ENCODE data around the gene DNM3. TPM values are rescaled to one million over a fixed set of nuclear protein-coding genes. Genes with fewer than 3 reads are reported as not detected.
A peak's percentile ranks its signal among the peaks of the same experiment; 100 is the strongest.

DNM3 gene
- total and polyA plus RNA-seq, 10 of the 15 experiments (the other 5 are each of a cell fraction or from before 2014, with no cell fraction given) = 0.03 to 1.5 (median 0.08) TPM; not detected in 3

DNA sequence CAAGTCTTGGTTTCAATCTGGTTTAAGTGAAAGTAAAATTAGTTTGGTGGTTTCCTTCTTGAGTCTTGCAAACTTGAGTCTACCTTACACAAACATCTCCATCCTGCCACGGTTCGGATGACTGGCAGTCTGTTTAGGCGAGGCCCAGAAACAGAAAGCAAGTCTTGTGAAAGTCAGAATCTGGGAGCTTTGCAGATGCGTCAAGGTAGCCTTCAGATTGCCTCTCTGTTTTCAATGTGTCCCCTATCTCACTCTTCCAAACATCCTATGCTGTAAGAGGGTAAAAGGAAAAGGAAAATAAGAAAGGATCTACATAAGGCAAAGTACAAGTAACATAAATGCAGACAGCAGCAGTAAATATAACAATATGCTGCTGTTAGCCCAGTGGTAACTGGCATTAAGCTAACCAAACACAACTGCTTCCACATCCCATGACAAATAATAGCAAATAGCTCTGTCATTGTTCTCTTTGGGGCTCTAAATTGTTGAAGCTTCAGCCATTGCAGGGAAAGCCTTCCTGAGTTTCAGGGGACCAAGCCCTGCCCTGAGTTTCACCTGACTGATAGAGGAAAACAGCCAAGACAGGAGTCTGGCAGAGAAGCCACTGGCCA lies 552.9 kb downstream of the DNM3 start (continued):
- no peak for TF ChIP-seq MYB (IDR thresholded peaks at IDR 0.05; ENCODE audit: borderline replicate concordance, low read depth, low read length)
- no peak for TF ChIP-seq BMI1 (IDR thresholded peaks at IDR 0.05; ENCODE audit: borderline replicate concordance)
- no peak for TF ChIP-seq KAT2A (conservative IDR thresholded peaks at IDR 0.05; ENCODE audit: control insufficient read depth, low read depth, low read length)
- TF ChIP-seq, protein P1, sequence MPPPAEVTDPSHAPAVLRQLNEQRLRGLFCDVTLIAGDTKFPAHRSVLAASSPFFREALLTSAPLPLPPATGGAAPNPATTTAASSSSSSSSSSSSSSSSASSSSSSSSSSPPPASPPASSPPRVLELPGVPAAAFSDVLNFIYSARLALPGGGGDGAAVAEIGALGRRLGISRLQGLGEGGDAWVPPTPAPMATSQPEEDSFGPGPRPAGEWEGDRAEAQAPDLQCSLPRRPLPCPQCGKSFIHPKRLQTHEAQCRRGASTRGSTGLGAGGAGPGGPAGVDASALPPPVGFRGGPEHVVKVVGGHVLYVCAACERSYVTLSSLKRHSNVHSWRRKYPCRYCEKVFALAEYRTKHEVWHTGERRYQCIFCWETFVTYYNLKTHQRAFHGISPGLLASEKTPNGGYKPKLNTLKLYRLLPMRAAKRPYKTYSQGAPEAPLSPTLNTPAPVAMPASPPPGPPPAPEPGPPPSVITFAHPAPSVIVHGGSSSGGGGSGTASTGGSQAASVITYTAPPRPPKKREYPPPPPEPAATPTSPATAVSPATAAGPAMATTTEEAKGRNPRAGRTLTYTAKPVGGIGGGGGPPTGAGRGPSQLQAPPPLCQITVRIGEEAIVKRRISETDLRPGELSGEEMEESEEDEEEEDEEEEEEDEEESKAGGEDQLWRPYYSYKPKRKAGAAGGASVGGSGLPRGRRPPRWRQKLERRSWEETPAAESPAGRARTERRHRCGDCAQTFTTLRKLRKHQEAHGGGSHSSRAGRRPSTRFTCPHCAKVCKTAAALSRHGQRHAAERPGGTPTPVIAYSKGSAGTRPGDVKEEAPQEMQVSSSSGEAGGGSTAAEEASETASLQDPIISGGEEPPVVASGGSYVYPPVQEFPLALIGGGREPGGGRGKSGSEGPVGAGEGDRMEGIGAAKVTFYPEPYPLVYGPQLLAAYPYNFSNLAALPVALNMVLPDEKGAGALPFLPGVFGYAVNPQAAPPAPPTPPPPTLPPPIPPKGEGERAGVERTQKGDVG (CRISPR knock-in tag; IDR thresholded peaks at IDR 0.05) = 0 out of 2 replicates have a peak, but pooled peaks have one; percentile 61
- TF ChIP-seq SMC3 (IDR thresholded peaks at IDR 0.05; ENCODE audit: borderline replicate concordance, low read length) = no peak
- TF ChIP-seq SUZ12 (IDR thresholded peaks at IDR 0.05; ENCODE audit: unreplicated experiment) = no peak
- no peak for TF ChIP-seq CHD2 (IDR thresholded peaks at IDR 0.05; ENCODE audit: borderline replicate concordance, low read depth, low read length)
- 0 out of 2 replicates have a peak, but pooled peaks have one; percentile 32 for TF ChIP-seq RCOR1 (conservative IDR thresholded peaks at IDR 0.05; ENCODE audit: low read depth, low read length)
- no peak for TF ChIP-seq BACH1 (IDR thresholded peaks at IDR 0.05; ENCODE audit: borderline replicate concordance)
- TF ChIP-seq NFYB (IDR thresholded peaks at IDR 0.05; ENCODE audit: insufficient read depth, low read depth, low read length) = no peak
- no peak for TF ChIP-seq FOXM1 (IDR thresholded peaks at IDR 0.05; ENCODE audit: low read depth, low read length)
- TF ChIP-seq ESRRA (IDR thresholded peaks at IDR 0.05; ENCODE audit: low read length) = no peak
- TF ChIP-seq BHLHE40 (IDR thresholded peaks at IDR 0.05; ENCODE audit: borderline replicate concordance in 1 of 2, low read depth in 2 of 2, low read length in 1 of 2) = peak in 1 of 2 experiments; percentile 12; a peak in 1 of 4 replicates
- TF ChIP-seq, protein P2, sequence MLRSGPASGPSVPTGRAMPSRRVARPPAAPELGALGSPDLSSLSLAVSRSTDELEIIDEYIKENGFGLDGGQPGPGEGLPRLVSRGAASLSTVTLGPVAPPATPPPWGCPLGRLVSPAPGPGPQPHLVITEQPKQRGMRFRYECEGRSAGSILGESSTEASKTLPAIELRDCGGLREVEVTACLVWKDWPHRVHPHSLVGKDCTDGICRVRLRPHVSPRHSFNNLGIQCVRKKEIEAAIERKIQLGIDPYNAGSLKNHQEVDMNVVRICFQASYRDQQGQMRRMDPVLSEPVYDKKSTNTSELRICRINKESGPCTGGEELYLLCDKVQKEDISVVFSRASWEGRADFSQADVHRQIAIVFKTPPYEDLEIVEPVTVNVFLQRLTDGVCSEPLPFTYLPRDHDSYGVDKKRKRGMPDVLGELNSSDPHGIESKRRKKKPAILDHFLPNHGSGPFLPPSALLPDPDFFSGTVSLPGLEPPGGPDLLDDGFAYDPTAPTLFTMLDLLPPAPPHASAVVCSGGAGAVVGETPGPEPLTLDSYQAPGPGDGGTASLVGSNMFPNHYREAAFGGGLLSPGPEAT (IDR thresholded peaks at IDR 0.05; ENCODE audit: low read depth) = no peak
- TF ChIP-seq, protein P3, sequence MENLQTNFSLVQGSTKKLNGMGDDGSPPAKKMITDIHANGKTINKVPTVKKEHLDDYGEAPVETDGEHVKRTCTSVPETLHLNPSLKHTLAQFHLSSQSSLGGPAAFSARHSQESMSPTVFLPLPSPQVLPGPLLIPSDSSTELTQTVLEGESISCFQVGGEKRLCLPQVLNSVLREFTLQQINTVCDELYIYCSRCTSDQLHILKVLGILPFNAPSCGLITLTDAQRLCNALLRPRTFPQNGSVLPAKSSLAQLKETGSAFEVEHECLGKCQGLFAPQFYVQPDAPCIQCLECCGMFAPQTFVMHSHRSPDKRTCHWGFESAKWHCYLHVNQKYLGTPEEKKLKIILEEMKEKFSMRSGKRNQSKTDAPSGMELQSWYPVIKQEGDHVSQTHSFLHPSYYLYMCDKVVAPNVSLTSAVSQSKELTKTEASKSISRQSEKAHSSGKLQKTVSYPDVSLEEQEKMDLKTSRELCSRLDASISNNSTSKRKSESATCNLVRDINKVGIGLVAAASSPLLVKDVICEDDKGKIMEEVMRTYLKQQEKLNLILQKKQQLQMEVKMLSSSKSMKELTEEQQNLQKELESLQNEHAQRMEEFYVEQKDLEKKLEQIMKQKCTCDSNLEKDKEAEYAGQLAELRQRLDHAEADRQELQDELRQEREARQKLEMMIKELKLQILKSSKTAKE (IDR thresholded peaks at IDR 0.05; ENCODE audit: low read depth, poor library complexity, severe bottlenecking) = peak; percentile 15
- TF ChIP-seq, protein P4, sequence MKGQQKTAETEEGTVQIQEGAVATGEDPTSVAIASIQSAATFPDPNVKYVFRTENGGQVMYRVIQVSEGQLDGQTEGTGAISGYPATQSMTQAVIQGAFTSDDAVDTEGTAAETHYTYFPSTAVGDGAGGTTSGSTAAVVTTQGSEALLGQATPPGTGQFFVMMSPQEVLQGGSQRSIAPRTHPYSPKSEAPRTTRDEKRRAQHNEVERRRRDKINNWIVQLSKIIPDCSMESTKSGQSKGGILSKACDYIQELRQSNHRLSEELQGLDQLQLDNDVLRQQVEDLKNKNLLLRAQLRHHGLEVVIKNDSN (IDR thresholded peaks at IDR 0.05; ENCODE audit: borderline replicate concordance, extremely low read length, insufficient read depth, low read depth, low read length) = no peak
- 0 out of 2 replicates have a peak, but pooled peaks have one; percentile 14 for TF ChIP-seq IKZF1 (conservative IDR thresholded peaks at IDR 0.05)

All from GM12878 (cell line).